ENCODE measurements around the gene METTL9.
"Not testable (repeated sequence)": the region's sequence is repeated elsewhere in the genome, so short reads cannot be mapped to it uniquely, and the experiment has no call there.

The METTL9 gene

GRCh38 chr16:21611198-21611555 is 11.8 kb downstream of the METTL9 start:
- no peak for DNase-seq (ENCODE audit: low read depth)

- DNase-seq (ENCODE audit: low read depth) = no peak
These were observed 12.4 kb downstream of the METTL9 start for GRCh38 chr16:21611556-21612384.

GRCh38 chr16:21613361-21613760 is 14.0 kb downstream of the METTL9 start:
- no peak for DNase-seq (ENCODE audit: low read depth)

GRCh38 chr16:21613781-21614180 is 14.4 kb downstream of the METTL9 start:
- no peak for DNase-seq (ENCODE audit: low read depth)

- DNase-seq (ENCODE audit: low read depth) = no peak
These were observed 15.5 kb downstream of the METTL9 start for GRCh38 chr16:21614896-21615295.

GRCh38 chr16:21617607-21618006 is 18.2 kb downstream of the METTL9 start:
- no peak for DNase-seq (ENCODE audit: low read depth)

GRCh38 chr16:21618281-21618680 is 18.9 kb downstream of the METTL9 start:
- DNase-seq (ENCODE audit: low read depth) = no peak

- DNase-seq (ENCODE audit: low read depth) = no peak
These were observed 20.5 kb downstream of the METTL9 start for GRCh38 chr16:21619765-21620425.

- DNase-seq (ENCODE audit: low read depth) = no peak
These were observed 21.2 kb downstream of the METTL9 start for GRCh38 chr16:21620592-21620991.

GRCh38 chr16:21622545-21622944 is 23.2 kb downstream of the METTL9 start:
- no peak for DNase-seq (ENCODE audit: low read depth)

- no peak for DNase-seq (ENCODE audit: low read depth)
These were observed 25.6 kb downstream of the METTL9 start for GRCh38 chr16:21625026-21625425.

- DNase-seq (ENCODE audit: low read depth) = no peak
These were observed 27.4 kb downstream of the METTL9 start for GRCh38 chr16:21626659-21627277.

GRCh38 chr16:21628121-21628726 is 28.8 kb downstream of the METTL9 start:
- DNase-seq (ENCODE audit: low read depth) = no peak

- no peak for DNase-seq (ENCODE audit: low read depth)
These were observed 29.4 kb downstream of the METTL9 start for GRCh38 chr16:21628772-21629171.

- DNase-seq (ENCODE audit: low read depth) = not testable (repeated sequence)
These were observed 30.5 kb downstream of the METTL9 start for GRCh38 chr16:21629616-21630539.

GRCh38 chr16:21630866-21631265 is 31.5 kb downstream of the METTL9 start:
- DNase-seq (ENCODE audit: low read depth) = not testable (repeated sequence)

- not testable (repeated sequence) for DNase-seq (ENCODE audit: low read depth)
These were observed 32.0 kb downstream of the METTL9 start for GRCh38 chr16:21631376-21631775.

- not testable (repeated sequence) for DNase-seq (ENCODE audit: low read depth)
These were observed 32.7 kb downstream of the METTL9 start for GRCh38 chr16:21631951-21632575.

GRCh38 chr16:21634216-21634615 is 34.8 kb downstream of the METTL9 start:
- DNase-seq (ENCODE audit: low read depth) = no peak

GRCh38 chr16:21635694-21636093 is 36.3 kb downstream of the METTL9 start:
- DNase-seq (ENCODE audit: low read depth) = not testable (repeated sequence)
